ES-I3 (cell line): ENCODE results near the gene PAPPA.

Experiments
- H3K36me3 ChIP-seq: 2 replicates; pipeline ENCODE4 v1.6.1; 2013; ENCODE audit warnings: mild to moderate bottlenecking, low read length, control low read depth, moderate library complexity; ENCODE audit not compliant: insufficient read depth
- H3K4me1 ChIP-seq: 2 replicates; pipeline ENCODE4 v1.6.1; 2013; ENCODE audit warnings: mild to moderate bottlenecking, control low read depth, low read length; ENCODE audit not compliant: insufficient read depth
- H3K9ac ChIP-seq: 2 replicates; pipeline ENCODE4 v1.6.1; 2013; ENCODE audit warnings: low read depth, mild to moderate bottlenecking, low read length, moderate library complexity
- H3K9me3 ChIP-seq: 2 replicates; pipeline ENCODE4 v1.6.1; 2013; ENCODE audit warnings: mild to moderate bottlenecking, low read length, moderate library complexity; ENCODE audit not compliant: control insufficient read depth, insufficient read depth

Gene PAPPA

DNA sequence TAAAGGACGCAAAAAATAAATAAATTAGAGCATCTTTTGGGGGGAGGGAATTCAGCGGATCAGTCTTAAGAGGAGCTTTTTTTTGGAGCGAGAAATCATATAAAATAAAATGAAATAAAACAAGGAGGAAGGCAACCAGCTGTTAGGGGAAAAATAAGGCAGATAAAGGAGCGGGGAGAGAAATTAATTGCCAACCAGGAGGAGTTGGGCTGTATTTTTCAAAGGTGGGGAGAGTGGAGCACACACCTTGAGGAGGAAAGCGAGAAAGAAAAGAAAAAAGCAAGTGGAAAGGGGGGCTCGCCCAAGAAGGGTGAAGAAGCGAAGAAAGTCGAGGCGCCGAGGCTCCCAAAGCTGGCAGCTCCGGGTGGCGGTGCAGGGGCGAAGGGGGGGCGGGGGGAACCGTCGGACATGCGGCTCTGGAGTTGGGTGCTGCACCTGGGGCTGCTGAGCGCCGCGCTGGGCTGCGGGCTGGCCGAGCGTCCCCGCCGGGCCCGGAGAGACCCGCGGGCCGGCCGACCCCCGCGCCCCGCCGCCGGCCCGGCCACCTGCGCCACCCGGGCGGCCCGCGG lies at the start of gene PAPPA:
Gene PAPPA, plus strand, starts transcription at position 27 of the 569 bp plus-strand sequence. Its CDS starts 382 bp downstream, at position 409.
- H3K9me3 ChIP-seq: no peaks in the 10 kb centered on the region
- H3K9ac ChIP-seq: peak within 1 kb of the TSS; percentile 70; the same call in 1 of the 2 replicates
- H3K4me1 ChIP-seq: peaks cover 7% of the 10 kb centered on the region; the same call in 1 of the 2 replicates
- no peaks in the 10 kb centered on the region for H3K36me3 ChIP-seq

DNA sequence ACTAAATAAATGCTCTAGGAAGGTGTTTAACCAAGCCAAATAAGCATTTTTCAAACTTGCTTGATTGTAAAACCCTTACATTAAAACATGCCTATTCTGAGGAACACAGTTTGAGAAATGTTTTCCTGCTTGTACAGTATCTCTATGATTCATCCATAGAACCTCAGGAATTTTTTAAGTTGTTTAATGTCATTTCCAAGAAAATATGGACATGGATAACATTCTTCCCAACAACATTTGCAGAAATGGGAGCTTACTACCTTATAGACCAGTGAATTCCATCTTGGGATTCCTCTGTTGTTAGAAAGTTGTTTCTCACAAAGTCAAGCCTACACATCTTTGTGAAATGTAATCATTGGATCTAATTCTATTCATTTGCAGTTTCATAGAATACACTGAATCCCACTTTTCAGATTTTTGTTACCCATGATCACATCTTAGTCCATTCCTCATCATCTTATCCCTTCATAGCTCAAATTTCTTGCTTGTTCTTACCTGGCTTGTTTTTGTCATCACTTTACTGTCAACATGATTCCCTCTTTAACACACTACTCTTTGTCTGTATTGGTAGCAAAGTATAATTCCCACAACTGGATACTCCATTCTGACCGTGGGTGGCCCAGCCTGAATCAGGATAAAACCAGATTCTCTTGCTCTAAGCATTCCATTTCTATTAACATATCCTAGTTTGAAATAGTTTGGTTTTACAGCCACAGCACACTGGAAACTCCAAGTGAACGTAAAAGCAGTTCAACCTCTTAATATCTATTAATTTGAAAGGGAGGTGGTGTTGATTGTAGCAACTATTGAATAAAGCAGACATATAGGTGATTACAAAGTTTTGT lies 49.4 kb upstream of the PAPPA start:
- Histone ChIP-seq H3K36me3 (no peaks in the 10 kb centered on the region), H3K9me3 (no peaks in the 10 kb centered on the region), H3K9ac (no peak overlapping the region), H3K4me1 (no peaks in the 10 kb centered on the region)

DNA sequence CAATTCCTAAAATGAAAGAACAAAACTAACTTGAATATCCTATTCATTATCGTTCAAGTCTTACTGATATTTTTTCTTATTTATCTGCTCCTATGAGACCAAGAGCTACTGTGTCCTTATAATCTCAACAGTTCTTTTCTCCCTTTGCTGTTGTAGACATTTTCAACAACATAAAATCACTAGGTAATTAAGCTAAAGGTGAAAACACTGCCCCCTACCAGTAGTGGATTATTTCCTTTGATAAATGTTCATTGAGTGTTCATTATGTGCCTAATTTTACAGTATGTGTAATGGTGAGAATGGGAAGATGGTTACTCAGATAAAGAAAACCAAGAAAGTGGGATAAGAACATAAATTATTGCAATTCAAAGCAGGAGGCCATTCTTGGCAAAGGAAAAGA lies 41.4 kb upstream of the PAPPA start:
- H3K36me3 ChIP-seq: no peaks in the 10 kb centered on the region

DNA sequence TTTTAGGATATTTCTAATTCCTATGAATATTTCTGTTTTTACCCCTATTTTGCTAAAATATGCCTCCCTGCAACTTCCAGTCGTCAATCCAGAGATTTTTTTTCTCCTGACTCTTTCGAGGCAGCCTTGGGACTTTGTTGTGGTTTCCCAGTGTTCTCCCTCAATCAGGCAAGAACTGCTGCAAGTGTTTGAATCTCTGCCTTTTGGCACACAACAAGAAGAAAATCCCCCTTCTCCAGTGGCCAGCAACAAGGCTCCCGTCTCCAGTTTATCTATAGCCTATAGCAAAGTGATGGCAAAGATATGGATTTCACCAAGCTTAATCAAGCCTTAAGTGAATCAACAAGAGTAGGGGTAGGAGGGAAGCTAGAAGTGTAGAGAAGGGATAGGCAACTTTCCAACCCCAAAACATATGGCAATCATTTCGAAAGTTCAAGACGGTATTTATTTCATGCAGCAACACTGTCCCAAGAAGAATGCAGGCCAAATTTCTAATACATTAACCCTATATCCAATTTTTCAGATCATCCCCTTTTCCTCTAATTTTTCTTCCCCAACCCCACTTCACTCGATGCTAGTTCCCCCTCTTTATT lies 37.7 kb upstream of the PAPPA start:
- no peaks in the 10 kb centered on the region for H3K36me3 ChIP-seq
- H3K4me1 ChIP-seq: no peaks in the 10 kb centered on the region
- no peak overlapping the region for H3K9ac ChIP-seq
- no peaks in the 10 kb centered on the region for H3K9me3 ChIP-seq

More for the DNA sequence above, 41.4 kb upstream of the PAPPA start:
- Histone ChIP-seq H3K9ac (no peak overlapping the region), H3K9me3 (no peaks in the 10 kb centered on the region), H3K4me1 (no peaks in the 10 kb centered on the region)

DNA sequence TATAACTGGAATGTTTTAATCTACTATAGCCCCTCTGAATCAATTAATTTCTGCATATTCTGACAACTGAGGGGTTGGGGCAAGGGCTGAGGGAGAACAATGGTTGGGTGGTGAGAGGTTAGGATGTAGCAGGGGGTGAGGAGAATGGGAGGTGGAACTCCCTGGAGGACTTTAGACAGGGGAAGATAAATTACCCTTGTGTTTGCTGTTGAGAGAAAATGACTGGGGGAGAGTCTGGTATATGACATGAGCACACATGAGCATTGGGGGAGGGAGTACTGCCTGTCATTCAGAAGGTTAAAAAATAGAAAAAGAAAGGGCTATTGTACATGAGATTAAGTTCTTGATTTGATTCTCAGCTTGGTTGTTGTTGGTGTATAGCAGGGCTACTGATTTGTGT lies 37.2 kb upstream of the PAPPA start:
- Histone ChIP-seq H3K36me3 (no peaks in the 10 kb centered on the region), H3K9me3 (no peaks in the 10 kb centered on the region), H3K9ac (no peak overlapping the region), H3K4me1 (no peaks in the 10 kb centered on the region)

- H3K9me3 ChIP-seq: no peaks in the 10 kb centered on the region
- H3K36me3 ChIP-seq: no peaks in the 10 kb centered on the region
- no peak overlapping the region for H3K9ac ChIP-seq
- H3K4me1 ChIP-seq: no peaks in the 10 kb centered on the region
These were observed 30.4 kb upstream of the PAPPA start for GRCh38 chr9:116123171-116123570.

DNA sequence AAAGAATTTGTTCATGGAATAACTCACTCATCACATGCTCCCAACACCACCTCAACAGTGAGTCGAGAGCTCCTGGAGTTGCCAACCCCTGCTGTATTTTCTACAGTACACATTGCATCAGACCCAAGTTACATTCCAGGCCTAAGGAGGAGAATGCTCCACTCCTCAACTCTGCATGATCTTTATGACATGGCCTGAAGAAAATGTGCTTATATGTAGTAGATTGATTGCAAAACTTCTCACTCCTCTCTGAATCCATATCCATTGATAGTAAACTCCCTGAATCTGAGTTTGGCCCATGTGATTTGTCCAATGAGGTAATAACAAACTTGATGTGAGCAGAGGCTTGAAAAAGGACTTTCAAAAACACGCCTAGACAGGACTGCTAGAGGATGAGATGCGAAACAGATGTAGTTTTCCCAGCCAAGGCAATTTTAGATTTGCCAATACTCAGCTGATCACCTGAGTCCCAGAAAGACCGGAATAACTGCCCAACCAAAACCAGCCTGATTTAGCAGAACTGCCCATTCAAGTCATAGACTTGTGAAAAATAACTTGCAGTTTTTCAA lies 29.0 kb upstream of the PAPPA start:
- no peak overlapping the region for H3K9ac ChIP-seq
- no peaks in the 10 kb centered on the region for H3K36me3 ChIP-seq
- no peaks in the 10 kb centered on the region for H3K4me1 ChIP-seq
- no peaks in the 10 kb centered on the region for H3K9me3 ChIP-seq

DNA sequence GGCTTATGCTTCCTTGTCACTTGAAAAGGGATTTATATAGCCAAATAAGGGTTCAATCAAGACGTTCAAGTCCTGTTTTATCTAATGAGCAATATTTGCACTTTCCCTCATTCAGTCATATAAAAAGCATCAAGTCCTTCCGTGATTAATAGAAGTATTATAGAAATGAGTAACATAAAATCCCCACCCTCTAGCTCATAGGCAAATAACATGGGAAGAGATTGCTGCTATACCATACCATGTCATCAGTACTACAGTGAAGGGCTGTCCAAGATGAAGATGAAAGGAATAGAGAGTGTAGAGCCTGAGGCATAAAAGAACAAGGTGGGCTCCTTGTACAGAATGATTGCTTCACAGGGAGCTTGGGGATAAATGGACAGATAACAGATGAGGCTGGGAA lies 20.4 kb upstream of the PAPPA start:
- Histone ChIP-seq H3K9me3 (no peaks in the 10 kb centered on the region), H3K36me3 (no peaks in the 10 kb centered on the region), H3K9ac (no peak overlapping the region), H3K4me1 (no peaks in the 10 kb centered on the region)

GRCh38 chr9:116134975-116135374 lies 18.6 kb upstream of the PAPPA start:
- no peaks in the 10 kb centered on the region for H3K4me1 ChIP-seq
- no peaks in the 10 kb centered on the region for H3K9me3 ChIP-seq
- H3K36me3 ChIP-seq: no peaks in the 10 kb centered on the region
- H3K9ac ChIP-seq: no peak overlapping the region

- no peaks in the 10 kb centered on the region for H3K4me1 ChIP-seq
- H3K9me3 ChIP-seq: no peaks in the 10 kb centered on the region
- H3K36me3 ChIP-seq: no peaks in the 10 kb centered on the region
- H3K9ac ChIP-seq: no peak overlapping the region
These were observed 16.6 kb upstream of the PAPPA start for GRCh38 chr9:116137010-116137409.

- H3K9ac ChIP-seq: no peak overlapping the region
- no peaks in the 10 kb centered on the region for H3K9me3 ChIP-seq
- no peaks in the 10 kb centered on the region for H3K36me3 ChIP-seq
- no peaks in the 10 kb centered on the region for H3K4me1 ChIP-seq
These were observed 16.0 kb upstream of the PAPPA start for GRCh38 chr9:116137581-116137980.

DNA sequence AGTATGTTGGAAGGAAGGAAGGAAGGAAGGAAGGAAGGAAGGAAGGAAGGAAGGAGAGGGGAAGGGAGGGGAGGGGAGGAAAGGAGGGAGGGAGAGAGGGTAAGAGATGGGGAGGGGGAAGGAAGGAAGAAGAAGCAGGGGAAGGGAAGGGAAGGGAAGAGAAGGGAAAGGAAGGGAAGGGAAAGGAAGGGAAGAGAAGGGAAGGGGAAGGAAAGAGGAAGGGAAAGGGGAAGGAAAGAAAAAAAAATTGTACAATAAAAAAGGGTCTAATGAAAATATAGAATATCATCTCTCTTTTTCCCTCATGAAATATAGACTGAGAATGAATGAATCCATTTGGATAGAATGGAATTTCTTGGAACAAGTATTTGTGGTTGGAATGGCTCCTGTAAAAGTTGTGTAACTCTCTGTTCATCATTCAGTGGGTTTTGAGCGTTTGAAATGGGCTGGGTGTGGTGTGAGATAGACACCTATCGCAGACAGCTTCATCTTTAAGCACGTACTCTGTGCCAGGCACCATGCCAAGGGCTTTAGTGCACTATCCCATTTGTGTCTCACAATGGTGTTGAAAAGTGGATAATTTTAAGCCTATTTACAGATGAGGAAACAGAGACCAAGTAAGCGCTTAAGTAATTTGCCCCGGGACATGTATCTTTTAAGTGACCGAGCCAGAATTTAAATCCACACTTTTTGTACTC lies 11.6 kb upstream of the PAPPA start:
- Histone ChIP-seq H3K9me3 (no peaks in the 10 kb centered on the region), H3K9ac (no peak overlapping the region), H3K4me1 (no peaks in the 10 kb centered on the region), H3K36me3 (no peaks in the 10 kb centered on the region)

DNA sequence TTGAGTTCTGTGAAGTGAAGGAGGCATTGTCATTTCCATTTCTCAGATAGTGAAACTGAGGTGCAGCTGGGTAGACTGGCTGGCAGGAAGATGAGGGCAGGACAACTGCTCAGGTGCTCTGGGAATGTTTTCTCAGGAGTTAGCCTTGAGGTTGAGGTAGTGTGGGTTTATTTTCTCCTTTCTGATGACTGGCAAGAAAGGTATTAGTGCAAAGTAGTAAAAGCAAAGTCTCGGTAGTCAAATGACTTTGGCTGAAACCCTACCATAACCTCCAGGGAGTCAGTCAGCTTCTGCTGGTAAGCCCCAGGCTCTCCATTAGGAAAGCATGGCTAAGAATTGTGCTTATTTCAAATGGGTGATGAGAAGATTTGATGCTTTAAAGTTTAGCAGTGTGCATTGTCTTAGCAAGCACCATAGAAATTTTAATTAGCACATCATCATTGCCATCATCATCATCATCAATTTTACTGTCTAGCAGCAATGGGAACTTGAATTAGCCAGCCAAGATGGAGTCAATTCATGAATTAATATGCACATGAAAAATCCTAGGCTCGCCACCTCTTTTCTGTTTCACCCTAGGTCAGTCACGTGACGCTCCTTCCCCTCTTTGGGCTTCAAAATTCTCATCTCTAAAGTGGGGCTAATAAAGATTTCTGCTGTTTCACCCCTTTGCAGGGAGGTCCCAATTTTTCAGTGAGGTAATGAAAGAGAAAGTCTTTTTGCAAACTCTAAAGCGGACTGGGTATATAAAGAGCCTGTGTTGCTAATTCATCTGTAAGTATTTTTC lies 10.7 kb upstream of the PAPPA start:
- Histone ChIP-seq H3K9ac (no peak overlapping the region), H3K36me3 (no peaks in the 10 kb centered on the region), H3K4me1 (no peaks in the 10 kb centered on the region), H3K9me3 (no peaks in the 10 kb centered on the region)

DNA sequence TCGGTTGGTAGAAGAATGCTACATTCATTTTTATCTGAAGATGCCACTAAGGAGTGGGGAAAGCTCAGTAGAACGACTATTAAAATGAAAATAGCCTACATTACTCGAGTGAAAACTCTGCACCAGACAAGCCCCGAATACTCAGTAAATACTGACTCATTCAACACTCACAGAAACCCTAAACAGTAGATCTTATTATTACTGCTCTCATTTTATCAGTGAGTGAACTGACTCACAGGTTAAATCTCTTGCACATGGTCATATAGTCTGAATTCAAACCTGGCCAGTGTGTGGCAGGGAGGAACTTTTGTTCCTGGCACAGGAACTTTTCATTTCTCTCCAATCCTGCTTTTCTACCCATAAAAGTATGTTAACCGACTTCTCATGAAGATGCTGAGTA lies 9.6 kb upstream of the PAPPA start:
- no peaks in the 10 kb centered on the region for H3K36me3 ChIP-seq
- H3K9me3 ChIP-seq: no peaks in the 10 kb centered on the region
- H3K4me1 ChIP-seq: no peaks in the 10 kb centered on the region
- no peak overlapping the region for H3K9ac ChIP-seq
